ENCODE measurements around the gene DTNBP1. TPM values are rescaled to one million over a fixed set of nuclear protein-coding genes. Genes with fewer than 3 reads are reported as not detected.

DTNBP1 gene
- polyA plus RNA-seq, 4 donors: 21.3 to 26.2 (median 23.6) TPM

GRCh38 chr6:15538766-15539495 lies 123.9 kb downstream of the DTNBP1 start:
- no peak for DNase-seq (ENCODE audit: low read depth in 4 of 4, low spot score in 3 of 4)

GRCh38 chr6:15538106-15538505 lies 124.7 kb downstream of the DTNBP1 start:
- DNase-seq (ENCODE audit: low read depth in 4 of 4, low spot score in 3 of 4): no peak

- no peak for DNase-seq (ENCODE audit: low read depth in 4 of 4, low spot score in 3 of 4)
Measured at GRCh38 chr6:15536198-15536955, 126.5 kb downstream of the DTNBP1 start.

- no peak for DNase-seq (ENCODE audit: low read depth in 4 of 4, low spot score in 3 of 4)
Measured at GRCh38 chr6:15535495-15536197, 127.2 kb downstream of the DTNBP1 start.

GRCh38 chr6:15534974-15535373 lies 127.9 kb downstream of the DTNBP1 start:
- DNase-seq (ENCODE audit: low read depth in 4 of 4, low spot score in 3 of 4): no peak

GRCh38 chr6:15533379-15534026 lies 129.3 kb downstream of the DTNBP1 start:
- DNase-seq (ENCODE audit: low read depth in 4 of 4, low spot score in 3 of 4): no peak

GRCh38 chr6:15531973-15532372 lies 130.9 kb downstream of the DTNBP1 start:
- no peak for DNase-seq (ENCODE audit: low read depth in 4 of 4, low spot score in 3 of 4)

- DNase-seq (ENCODE audit: low read depth in 4 of 4, low spot score in 3 of 4): no peak
Measured at GRCh38 chr6:15530411-15530810, 132.4 kb downstream of the DTNBP1 start.

- DNase-seq (ENCODE audit: low read depth in 4 of 4, low spot score in 3 of 4): no peak
Measured at GRCh38 chr6:15528870-15529269, 134.0 kb downstream of the DTNBP1 start.

GRCh38 chr6:15527838-15528617 lies 134.8 kb downstream of the DTNBP1 start:
- no peak for DNase-seq (ENCODE audit: low read depth in 4 of 4, low spot score in 3 of 4)

- DNase-seq (ENCODE audit: low read depth in 4 of 4, low spot score in 3 of 4): no peak
Measured at GRCh38 chr6:15526212-15526701, 136.6 kb downstream of the DTNBP1 start.

GRCh38 chr6:15524861-15525401 lies 137.9 kb downstream of the DTNBP1 start:
- no peak for DNase-seq (ENCODE audit: low read depth in 4 of 4, low spot score in 3 of 4)

- DNase-seq (ENCODE audit: low read depth in 4 of 4, low spot score in 3 of 4): no peak
Measured at GRCh38 chr6:15523679-15524630, 138.9 kb downstream of the DTNBP1 start.

GRCh38 chr6:15522856-15523529 lies 139.8 kb downstream of the DTNBP1 start:
- no peak for DNase-seq (ENCODE audit: low read depth in 4 of 4, low spot score in 3 of 4)

GRCh38 chr6:15522427-15522826 lies 140.4 kb downstream of the DTNBP1 start:
- no peak for DNase-seq (ENCODE audit: low read depth in 4 of 4, low spot score in 3 of 4)

- DNase-seq (ENCODE audit: low read depth in 4 of 4, low spot score in 3 of 4): no peak
Measured at GRCh38 chr6:15522026-15522425, 140.8 kb downstream of the DTNBP1 start.

GRCh38 chr6:15521582-15521981 lies 141.2 kb downstream of the DTNBP1 start:
- no peak for DNase-seq (ENCODE audit: low read depth in 4 of 4, low spot score in 3 of 4)

- no peak for DNase-seq (ENCODE audit: low read depth in 4 of 4, low spot score in 3 of 4)
Measured at GRCh38 chr6:15520626-15521203, 142.1 kb downstream of the DTNBP1 start.

Measured in right renal pelvis (tissue), 4 donors.